Measurements from ENCODE around the gene PRLR. TPM values are rescaled to one million over a fixed set of nuclear protein-coding genes. Genes with fewer than 3 reads are reported as not detected.

PRLR gene
- total RNA-seq, 4 donors from 2014 or later, result 9.1 to 69.5 (median 54.1) TPM

DNA sequence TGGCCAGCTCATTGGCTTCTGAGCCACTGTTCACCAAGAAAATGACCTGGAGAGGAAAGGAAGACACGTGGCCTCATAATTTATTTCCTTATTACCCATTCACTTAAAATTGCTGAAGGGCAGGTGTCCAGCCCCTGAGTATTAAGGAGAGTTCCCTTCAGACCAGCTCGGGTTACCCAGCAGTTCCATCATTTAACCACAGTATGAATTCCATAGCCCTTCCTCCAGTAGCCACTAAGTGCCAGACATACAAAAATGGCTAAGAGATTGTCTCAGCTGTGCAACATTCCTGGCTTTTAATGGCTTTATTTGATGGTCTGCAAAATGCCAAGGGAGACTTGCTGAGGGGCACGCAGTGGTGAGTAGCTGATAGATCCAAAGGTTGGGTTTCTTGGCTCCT lies 195.0 kb downstream of the PRLR start:
- Histone ChIP-seq H3K4me1 (no peaks in the 10 kb centered on the region), H3K4me3 (no peak overlapping the region), H3K27ac (no peak overlapping the region), H3K27me3 (no peaks in the 10 kb centered on the region), H3K9me3 (no peaks in the 10 kb centered on the region), H3K36me3 (no peaks in the 10 kb centered on the region)
- TF ChIP-seq CTCF (IDR thresholded peaks at IDR 0.05), result no peak
- no peak for TF ChIP-seq POLR2A (IDR thresholded peaks at IDR 0.05)
- no peak for DNase-seq

- H3K27ac ChIP-seq, result no peak overlapping the region
- TF ChIP-seq CTCF (IDR thresholded peaks at IDR 0.05), result no peak
- no peak for TF ChIP-seq POLR2A (IDR thresholded peaks at IDR 0.05)
- no peaks in the 10 kb centered on the region for H3K36me3 ChIP-seq
- H3K4me3 ChIP-seq, result no peak overlapping the region
- H3K9me3 ChIP-seq, result no peaks in the 10 kb centered on the region
- no peaks in the 10 kb centered on the region for H3K27me3 ChIP-seq
- H3K4me1 ChIP-seq, result no peaks in the 10 kb centered on the region
- DNase-seq, result no peak
These were observed 197.9 kb downstream of the PRLR start for GRCh38 chr5:35032356-35032755.

GRCh38 chr5:35031276-35031675 lies 199.0 kb downstream of the PRLR start:
- Histone ChIP-seq H3K27ac (no peak overlapping the region), H3K4me3 (no peak overlapping the region), H3K27me3 (no peaks in the 10 kb centered on the region), H3K4me1 (no peaks in the 10 kb centered on the region), H3K9me3 (no peaks in the 10 kb centered on the region), H3K36me3 (no peaks in the 10 kb centered on the region)
- no peak for DNase-seq
- TF ChIP-seq CTCF (IDR thresholded peaks at IDR 0.05) (no peak), POLR2A (IDR thresholded peaks at IDR 0.05) (no peak)

GRCh38 chr5:35030426-35031100 lies 199.7 kb downstream of the PRLR start:
- no peak overlapping the region for H3K27ac ChIP-seq
- H3K4me3 ChIP-seq, result no peak overlapping the region
- no peak for TF ChIP-seq POLR2A (IDR thresholded peaks at IDR 0.05)
- TF ChIP-seq CTCF (IDR thresholded peaks at IDR 0.05), result peak in 2 of 6 experiments; percentile 8 to 32
- DNase-seq, result no peak
- no peaks in the 10 kb centered on the region for H3K4me1 ChIP-seq
- H3K9me3 ChIP-seq, result no peaks in the 10 kb centered on the region
- no peaks in the 10 kb centered on the region for H3K36me3 ChIP-seq
- H3K27me3 ChIP-seq, result no peaks in the 10 kb centered on the region

DNA sequence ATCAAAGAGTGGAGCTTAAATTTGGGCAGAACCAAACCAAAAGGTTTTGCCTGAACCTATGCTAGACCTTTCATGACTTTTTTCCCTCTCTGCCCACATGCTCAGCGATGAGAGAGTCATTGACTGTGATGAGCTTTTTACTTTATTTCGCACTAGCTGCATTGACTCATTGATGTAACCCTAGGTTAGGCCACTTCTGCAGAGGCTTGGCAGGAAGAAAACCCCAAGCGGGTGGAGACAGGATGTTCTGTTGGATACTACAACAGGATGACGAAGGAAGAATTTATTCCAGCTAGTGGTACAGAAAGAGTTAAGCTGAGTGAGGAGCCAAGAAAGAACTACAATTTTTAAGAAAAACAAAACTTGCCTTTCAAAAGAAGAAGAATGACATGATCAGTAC lies 201.0 kb downstream of the PRLR start:
- Histone ChIP-seq H3K27me3 (no peaks in the 10 kb centered on the region), H3K36me3 (no peaks in the 10 kb centered on the region), H3K9me3 (no peaks in the 10 kb centered on the region), H3K4me1 (no peaks in the 10 kb centered on the region), H3K4me3 (no peak overlapping the region), H3K27ac (no peak overlapping the region)
- no peak for DNase-seq
- no peak for TF ChIP-seq CTCF (IDR thresholded peaks at IDR 0.05)
- no peak for TF ChIP-seq POLR2A (IDR thresholded peaks at IDR 0.05)

DNA sequence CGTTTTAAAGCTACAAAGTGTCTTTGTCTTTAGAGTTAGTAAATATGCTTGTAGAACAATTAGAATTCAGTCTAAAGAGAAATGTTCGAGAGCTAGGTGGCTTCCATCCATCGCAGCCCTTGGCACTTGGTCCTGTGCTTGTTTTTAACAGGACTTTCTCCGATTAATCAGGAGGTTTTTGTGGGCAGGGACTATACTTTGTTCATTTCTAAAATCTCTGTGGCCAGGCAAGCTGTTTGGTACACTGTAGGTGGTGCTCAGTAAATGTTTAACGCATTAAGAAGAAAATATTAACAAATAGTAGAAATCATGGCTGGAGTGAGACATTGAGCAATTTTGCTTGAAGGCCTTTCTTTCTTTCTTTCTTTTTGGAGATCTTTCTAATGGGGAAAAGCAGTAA lies 203.3 kb downstream of the PRLR start:
- DNase-seq, result no peak
- Histone ChIP-seq H3K36me3 (no peaks in the 10 kb centered on the region), H3K4me1 (no peaks in the 10 kb centered on the region), H3K27me3 (no peaks in the 10 kb centered on the region), H3K27ac (peak overlapping the region in 1 of 4 donors; percentile 18), H3K4me3 (no peak overlapping the region), H3K9me3 (no peaks in the 10 kb centered on the region)
- TF ChIP-seq POLR2A (IDR thresholded peaks at IDR 0.05), result no peak

All from Peyer's patch (tissue), 4 donors.